ENCODE measurements around the gene EDA.
"Not testable (repeated sequence)": the region's sequence is repeated elsewhere in the genome, so short reads cannot be mapped to it uniquely, and the experiment has no call there.

Gene EDA

GRCh38 chrX:69959712-69960111 is 343.8 kb downstream of the EDA start:
- DNase-seq (ENCODE audit: low read depth): no peak

DNA sequence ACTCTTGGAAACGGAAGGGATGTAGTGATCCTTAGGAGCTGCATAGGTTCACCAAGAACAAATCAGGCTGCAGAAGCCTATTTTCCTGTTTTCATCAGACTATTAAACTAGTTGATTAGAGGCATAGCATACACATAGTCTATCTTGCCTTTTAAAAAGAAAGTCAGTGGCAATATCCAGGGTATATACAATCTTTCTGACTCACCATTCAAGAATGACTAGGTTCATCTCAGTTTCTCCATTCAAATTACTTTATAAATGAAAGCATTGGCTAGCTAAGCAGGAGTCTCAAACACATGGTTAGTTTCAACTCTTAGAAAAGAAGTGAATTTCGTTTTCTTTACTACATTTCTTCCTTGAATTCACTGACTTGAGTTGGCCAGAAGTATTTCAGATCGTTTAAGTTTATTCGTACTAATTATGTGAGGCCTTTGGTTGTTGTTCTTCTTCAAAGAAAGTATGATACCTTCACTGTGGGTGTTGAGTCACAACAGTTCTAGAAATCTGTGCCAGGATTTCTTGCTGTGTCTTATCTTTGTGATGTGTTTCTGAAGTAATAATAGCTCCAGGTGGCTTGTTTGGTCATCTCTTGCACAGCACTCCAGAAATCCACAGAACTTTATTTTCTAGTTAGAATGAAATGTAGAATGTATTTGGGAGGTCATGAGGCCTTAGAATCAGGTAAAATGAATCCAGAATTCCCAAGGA is 345.6 kb downstream of the EDA start:
- no peak for DNase-seq (ENCODE audit: low read depth)

GRCh38 chrX:69968950-69969349 is 353.0 kb downstream of the EDA start:
- no peak for DNase-seq (ENCODE audit: low read depth)

DNA sequence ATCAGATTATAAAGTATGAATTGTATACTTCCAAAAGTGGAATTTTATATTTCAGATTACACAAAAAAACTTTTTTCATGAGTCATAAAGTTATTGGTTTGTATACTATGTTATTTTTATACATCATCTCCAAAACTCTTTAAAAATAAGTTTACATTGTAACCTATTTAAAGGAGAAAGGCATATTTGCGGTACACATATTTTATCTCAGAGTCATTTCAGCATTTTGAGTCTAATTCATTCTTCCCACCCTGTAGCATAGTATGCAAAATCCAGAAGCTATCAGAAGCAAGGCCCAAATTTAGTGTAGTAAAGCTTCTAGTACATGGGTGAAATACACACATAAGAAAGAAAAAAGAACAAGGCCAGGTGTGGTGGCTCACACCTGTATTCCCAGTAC is 353.5 kb downstream of the EDA start:
- no peak for DNase-seq (ENCODE audit: low read depth)

DNA sequence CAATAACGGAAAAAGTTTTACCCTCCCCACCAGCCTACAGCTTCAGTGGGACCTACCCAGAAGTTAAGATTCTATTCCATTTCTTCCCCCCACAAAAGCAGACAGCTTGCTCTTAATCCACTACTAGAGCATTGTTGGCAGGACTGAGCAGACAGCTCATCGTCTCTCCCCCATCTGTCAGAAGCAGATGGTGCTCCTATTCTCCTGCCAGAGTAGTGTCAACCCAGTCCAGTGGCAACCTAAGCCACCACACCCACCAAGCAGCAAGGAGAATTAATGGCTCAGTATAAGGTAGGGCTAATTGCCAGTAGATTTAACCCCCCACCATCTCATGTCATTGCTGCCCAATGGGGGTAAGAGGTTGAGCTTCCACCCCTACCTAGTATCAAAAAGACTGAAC is 371.8 kb downstream of the EDA start:
- DNase-seq (ENCODE audit: low read depth): no peak

DNA sequence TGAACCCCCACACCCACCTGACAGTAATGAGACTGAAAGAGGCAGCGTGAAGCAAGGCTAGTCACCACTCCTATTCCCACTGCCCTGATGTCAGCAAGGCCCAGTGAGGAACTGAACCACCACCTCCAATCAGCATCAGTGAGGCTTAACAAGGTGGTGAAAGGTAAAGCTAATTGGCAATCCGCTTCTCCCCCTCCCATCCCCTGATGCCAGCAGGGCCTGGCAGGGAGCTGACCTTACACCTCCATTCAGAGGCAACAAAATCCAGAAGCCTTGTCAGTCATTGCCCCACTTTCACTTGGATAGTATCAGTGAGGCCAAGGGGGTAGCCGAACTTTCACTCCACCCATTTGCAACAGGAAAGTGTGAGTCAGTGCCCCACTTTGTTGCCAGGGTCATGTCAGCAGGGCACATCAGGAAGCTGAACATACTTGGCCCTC is 373.1 kb downstream of the EDA start:
- DNase-seq (ENCODE audit: low read depth): no peak

DNA sequence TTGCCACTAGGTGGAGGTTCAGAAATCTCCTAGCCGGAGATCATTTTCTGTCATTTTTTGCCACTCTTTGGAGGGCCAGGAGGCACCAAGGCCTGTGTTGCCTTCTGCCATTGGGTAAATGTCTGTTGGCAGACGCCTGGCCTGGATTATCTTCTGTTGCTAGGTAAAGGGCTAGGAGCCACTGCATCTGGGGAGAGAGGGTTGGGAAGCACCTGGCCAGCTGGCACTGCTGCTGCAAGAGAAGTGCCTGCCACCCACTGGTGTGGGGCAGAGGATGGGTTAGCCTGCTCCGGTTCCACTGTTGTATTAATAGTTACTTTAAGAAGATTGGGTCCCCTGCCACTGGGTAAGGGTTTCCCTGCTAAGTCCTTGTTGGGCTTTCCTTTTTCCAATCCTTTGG is 375.8 kb downstream of the EDA start:
- no peak for DNase-seq (ENCODE audit: low read depth)

GRCh38 chrX:69993494-69993893 is 377.6 kb downstream of the EDA start:
- DNase-seq (ENCODE audit: low read depth): no peak

- DNase-seq (ENCODE audit: low read depth): no peak
Observed at GRCh38 chrX:69995362-69996112, 379.6 kb downstream of the EDA start.

- DNase-seq (ENCODE audit: low read depth): no peak
Observed at GRCh38 chrX:69996113-69996468, 380.2 kb downstream of the EDA start.

DNA sequence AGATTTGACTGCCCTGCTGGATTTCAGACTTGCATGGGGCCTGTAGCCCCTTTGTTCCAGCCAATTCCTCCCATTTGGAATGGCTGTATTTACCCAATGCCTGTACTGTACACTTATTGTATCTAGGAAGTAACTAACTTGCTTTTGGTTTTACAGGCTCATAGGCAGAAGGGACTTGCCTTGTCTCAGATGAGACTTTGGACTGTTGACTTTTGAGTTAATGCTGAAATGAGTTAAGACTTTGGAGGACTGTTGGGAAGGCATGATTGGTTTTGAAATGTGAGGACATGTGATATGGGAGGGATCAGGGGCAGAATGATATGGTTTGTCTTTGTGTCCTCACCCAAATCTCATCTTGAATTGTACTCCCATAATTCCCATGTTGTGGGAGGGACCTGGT is 382.4 kb downstream of the EDA start:
- DNase-seq (ENCODE audit: low read depth): not testable (repeated sequence)

DNA sequence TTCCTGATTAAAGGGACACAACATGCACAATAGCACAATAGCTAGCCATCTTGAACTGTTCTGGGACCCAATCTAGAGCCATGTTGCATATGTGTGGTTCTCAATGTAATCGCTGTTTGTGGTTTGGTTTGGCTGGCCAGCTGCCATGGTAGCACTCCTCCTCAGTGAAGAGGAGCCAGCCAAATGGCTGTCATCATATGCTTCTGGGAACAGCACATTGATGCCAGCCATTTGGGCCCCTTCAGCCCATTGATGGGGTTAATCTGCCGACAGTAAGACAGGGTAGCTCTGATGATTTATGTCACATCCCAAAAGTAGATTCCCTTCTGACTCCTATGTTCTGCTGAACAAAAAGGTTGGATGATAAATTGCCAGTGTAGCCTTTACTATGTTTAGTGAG is 385.4 kb downstream of the EDA start:
- no peak for DNase-seq (ENCODE audit: low read depth)

GRCh38 chrX:70001708-70002341 is 385.9 kb downstream of the EDA start:
- no peak for DNase-seq (ENCODE audit: low read depth)

DNA sequence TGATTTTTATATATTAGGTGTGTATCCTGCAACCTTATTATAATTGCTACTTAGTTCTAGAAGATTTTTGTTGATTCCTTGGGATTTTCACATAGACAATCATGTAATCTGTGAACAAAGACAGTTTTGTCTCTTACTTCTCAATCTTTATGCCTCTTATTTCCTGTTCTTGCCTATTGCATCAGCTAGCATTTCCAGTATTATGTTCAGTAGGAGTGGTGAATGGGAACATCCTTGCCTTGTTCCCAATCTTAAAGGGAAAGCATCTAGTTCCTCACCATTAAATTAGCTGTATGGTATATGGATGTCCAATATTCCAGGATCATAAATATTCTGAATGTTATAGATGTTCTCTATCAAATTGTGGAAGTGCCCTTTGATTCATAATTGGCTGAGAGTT is 392.0 kb downstream of the EDA start:
- no peak for DNase-seq (ENCODE audit: low read depth)

DNA sequence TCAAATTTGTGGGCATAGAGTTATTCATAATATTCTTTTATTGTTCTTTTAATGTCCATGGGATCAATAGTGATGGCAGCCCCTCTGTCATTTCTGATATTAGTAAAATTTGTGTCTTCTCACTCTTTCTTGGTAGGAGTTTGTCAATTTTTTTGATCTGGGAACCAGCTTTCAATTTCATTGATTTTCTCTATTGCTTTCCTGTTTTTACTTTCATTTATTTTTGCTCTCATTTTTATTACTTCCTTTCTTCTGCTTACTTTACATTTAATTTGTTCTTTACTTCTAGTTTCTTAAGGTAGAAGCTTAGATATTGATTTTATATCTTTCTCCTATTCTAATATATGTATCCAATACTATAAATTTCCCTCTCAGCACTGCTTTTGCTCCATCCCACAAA is 393.1 kb downstream of the EDA start:
- DNase-seq (ENCODE audit: low read depth): no peak

DNA sequence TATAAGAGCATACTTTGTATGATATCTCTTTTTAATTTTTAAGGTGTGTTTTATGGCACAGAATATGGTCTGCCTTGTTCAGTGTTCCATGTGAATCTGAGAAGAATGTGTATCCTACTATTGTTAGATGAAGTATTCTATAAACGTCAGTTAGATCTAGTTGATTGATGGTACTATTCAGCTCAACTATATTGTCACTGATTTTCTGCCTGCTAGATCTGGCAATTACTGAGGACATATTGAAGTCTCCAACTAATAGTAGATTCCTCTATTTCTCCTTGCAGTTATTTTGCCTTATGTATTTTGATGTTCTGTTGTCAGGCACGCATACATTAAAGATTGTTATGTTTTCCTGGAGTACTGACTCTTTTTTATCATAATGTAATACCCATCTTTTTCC is 394.1 kb downstream of the EDA start:
- no peak for DNase-seq (ENCODE audit: low read depth)

DNA sequence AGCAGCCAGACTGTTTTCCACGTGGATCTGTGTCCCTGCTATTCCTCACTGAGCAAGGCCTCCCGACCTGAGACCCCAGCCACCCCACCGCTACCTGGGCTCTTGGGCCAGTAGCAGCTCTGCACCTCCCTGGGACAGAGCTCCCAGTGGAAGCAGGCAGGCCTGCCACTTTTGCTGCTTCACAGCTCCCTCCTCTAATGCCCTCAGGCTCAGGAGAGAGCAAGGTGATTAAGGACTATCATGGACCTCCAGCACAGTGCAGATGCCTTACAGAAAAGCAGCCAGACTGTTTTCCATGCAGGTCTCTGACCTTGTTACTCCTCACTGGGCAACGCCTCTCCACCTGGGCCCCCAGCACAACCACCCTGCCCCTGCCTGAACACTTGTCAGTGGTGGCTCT is 396.8 kb downstream of the EDA start:
- DNase-seq (ENCODE audit: low read depth): no peak

GRCh38 chrX:70013466-70014381 is 397.8 kb downstream of the EDA start:
- no peak for DNase-seq (ENCODE audit: low read depth)

GRCh38 chrX:70016513-70016912 is 400.6 kb downstream of the EDA start:
- DNase-seq (ENCODE audit: low read depth): no peak

- no peak for DNase-seq (ENCODE audit: low read depth)
Observed at GRCh38 chrX:70022616-70023015, 406.7 kb downstream of the EDA start.

DNA sequence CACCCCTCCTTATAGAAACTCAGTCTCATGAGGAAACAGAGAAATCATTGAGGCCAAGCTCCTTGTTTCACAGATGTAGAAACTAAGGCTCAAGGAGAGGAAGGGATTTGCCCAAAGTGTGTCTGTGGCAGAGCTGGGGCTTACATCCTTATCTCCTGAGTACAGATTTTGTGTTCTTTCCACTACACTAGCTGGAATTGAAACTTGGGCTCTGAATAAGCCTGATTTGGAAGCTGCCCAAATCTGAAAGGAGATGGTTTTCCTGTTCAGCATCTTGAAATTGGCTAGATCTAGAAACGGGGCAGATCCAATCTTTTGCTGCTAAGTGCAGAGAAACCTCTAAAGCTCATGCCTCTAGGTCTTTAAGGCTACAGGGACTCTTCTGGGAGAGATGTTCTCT is 409.6 kb downstream of the EDA start:
- no peak for DNase-seq (ENCODE audit: low read depth)

DNA sequence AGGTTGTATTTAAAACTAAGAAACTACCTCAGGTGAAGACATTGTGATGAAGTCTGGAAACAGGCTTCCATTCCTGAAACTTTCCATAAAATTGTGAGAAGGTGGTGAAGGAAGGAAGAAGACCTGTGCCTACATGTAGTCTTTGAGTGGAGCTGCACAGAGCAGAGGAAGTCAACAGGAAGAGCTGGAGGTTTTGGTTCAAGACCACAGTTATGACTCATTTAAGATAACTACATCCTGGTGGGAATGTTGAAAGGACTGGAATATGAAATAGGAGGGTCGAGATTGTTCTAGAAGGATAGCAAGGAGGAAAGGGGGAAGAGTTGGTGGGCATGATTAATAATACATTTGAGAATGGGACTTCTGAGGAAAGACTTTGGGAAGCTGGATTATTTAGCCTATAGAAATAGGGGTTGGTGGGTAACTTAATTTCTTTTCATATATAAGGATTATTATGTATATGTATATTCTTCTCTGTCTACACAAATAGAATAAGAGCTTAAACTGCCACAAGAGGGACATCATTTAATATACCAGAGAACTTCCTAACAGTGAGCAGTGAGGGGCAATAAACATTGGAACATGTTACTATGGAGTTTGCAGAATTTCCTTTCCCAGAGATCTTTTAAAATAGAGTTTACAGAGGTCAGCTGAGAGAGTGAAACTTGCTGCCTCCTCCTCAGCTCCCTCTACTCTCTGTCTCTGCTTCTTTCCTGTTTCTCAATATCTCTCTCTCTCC is 410.4 kb downstream of the EDA start:
- DNase-seq (ENCODE audit: low read depth): no peak
